NB4 (cell line): ENCODE measurements around the gene MATN1.

Source experiments
- CTCF ChIP-seq: IDR thresholded peaks from one replicate; pipeline ENCODE4 v1.5.1; 2012; ENCODE audit warnings: low read depth, low read length
- MAX ChIP-seq: IDR thresholded peaks from 2 replicates; pipeline ENCODE4 v1.6.1; 2011; ENCODE audit warnings: low read depth, low read length

- no peak for TF ChIP-seq CTCF
- TF ChIP-seq MAX = no peak
These were observed 55.4 kb downstream of the MATN1 start for GRCh38 chr1:30668024-30668423.
